Posterior cingulate gyrus (tissue), 11 donors: ENCODE measurements around the gene NYNRIN.
"Not testable (repeated sequence)": the region's sequence is repeated elsewhere in the genome, so short reads cannot be mapped to it uniquely, and the experiment has no call there.

ENCODE experiments used
- DNase-seq, 10 donors: peaks; one replicate each; pipeline versions ENCODE4 v3.0.0 to v3.0.0-alpha.2; 2020 to 2021; ENCODE audit warnings: mixed read lengths in 3 of 10
- intact Hi-C: fragments of 100-400 bp; cut with DNase I; formaldehyde crosslinking; loops from one replicate; pipeline ENCODE4 v1.15.1; 2023

Gene NYNRIN

DNA sequence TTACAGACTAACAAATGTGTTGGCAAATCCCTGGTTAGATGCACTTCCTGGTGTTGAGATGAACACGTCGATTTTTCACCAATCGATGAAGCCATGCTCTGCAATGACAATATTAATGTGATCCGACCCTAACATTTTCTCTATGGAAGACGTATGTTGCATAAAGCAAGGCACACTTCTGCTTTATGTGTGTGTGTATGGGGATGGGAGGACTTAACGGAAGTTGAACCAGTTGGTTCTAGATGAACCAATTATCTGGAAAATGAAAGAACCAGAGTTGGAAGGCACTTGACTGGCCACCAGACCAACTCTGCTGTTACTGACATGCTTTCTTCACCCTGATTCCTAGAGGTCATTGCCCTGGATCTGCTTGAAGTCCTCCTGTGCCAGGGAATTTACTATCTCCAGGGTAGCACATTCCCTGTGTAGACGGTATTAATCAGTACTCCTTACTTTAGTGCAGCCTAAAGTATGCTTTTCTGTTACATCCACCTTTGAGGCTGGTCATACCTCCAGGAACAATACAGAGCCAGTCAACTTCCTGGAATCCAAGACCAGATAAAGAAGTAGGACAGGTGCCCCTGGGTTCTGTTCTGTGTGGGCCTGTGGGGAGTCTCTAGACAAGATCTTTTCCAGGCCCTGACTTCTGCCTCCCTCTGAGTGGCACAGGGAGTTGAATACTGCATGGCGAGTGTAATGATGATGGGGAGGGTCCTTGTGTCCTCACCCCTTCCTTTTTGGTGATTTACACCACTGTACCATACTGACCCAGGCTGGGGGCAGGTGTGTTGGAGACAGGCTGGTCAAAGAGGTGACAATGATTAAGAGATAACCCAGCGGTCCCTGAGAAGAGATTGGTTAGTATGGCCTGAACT, 39.7 kb downstream of the NYNRIN start:
- no peak for DNase-seq

DNA sequence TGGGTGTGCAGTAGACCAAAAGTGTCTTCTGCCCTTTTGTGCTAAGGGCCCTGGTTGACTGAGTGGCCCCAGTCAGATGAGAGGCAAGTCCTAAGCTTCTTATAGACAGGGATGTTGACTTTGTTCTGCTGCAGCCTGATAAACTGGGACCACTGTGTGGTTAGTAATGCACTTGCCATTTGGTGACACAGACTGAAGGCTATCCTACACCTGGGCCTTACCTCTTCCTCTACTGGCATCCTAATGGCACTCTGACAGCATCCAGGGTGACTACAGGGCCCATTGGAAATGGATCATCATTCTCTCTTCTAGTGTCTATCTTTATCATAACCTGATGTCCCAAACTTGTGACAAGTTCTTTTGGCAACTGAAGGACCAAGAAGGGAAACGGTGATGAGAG, 40.5 kb downstream of the NYNRIN start:
- intact Hi-C loops, result loop anchor here (10.0 kb wide), 1 partner anchor 194 kb away; the partner anchor contains the start of gene TINF2
- no peak for DNase-seq

More for the DNA sequence above, 39.7 kb downstream of the NYNRIN start:
- intact Hi-C loops, result loop anchor here (10.0 kb wide), 1 partner anchor 194 kb away; the partner anchor contains the start of gene TINF2

DNA sequence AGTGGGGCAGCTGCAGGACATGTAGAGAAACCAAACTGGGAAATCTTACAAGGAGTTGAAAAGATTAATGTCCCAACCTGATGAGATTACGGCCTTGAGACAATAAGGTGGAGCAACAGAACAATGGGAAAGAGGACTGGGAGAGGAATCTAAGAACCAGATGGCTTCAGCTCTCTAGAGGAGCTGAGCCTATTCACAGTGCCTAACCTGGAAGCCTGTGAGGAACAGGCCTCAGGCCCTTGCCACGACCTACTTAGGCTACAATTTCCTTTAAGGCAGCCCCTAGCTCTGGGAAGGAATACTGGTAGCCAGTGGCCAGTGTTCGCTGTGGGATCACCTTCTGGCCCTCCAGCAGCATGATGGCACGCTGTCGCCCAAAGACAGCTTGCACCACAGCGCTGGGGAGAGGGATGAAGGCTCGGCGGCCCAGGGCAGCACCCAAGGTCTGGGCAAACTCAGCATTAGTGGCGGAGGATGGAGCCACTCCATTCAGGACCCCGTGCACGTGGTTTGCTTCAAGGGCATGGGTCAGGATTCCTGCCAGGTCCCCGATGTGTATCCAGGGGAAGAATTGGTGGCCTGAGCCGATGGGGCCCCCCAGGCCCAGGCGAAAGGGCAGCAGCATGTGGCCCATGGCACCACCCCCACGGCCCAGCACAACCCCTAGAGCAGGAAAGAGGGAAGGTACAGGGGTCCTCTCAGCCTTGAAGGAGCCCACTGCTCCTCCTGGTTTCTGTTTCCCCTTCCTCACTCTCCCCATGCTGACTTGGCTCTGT, 41.2 kb downstream of the NYNRIN start:
- intact Hi-C loops, result loop anchor here (10.0 kb wide), 1 partner anchor 195 kb away; the partner anchor contains the start of gene TINF2
- no peak for DNase-seq

DNA sequence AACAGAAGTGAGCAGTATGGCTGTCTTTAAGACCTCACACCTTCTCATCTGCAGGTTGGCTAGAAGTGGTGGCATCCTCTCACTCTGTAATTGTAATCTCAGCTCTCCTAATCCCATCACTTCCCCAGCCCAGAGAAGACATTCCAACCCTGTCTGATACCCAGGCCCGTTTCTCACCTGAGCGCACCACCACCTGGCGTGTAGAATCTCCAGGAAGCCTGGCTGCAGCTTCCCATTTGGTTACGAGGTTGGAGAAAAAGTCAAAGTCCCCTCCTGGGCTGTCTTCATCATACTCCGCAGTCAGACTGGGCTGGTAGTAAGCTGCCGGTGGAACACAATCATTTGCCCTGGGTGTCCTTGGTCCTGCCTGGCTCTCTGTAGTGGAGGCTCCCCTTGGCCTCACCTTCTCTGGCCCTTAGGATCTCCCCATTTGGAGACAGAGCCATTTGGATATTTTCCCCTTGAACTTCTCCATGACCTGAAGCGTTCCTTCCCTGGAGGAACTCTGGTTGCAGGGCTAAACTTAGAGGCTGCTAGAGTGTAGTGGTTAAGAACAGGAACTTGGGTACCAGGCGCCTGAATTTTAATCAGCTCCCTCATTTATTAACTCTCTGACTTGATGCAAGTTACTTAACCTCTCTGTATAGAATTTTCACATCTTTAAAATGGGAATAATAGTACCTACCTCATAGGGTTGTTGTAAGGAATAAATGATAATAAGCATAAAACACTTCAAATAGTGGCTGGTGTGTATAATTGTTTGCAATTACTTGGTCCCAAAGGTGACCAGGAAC, 42.0 kb downstream of the NYNRIN start:
- no peak for DNase-seq
- intact Hi-C loops, result no loop called here

DNA sequence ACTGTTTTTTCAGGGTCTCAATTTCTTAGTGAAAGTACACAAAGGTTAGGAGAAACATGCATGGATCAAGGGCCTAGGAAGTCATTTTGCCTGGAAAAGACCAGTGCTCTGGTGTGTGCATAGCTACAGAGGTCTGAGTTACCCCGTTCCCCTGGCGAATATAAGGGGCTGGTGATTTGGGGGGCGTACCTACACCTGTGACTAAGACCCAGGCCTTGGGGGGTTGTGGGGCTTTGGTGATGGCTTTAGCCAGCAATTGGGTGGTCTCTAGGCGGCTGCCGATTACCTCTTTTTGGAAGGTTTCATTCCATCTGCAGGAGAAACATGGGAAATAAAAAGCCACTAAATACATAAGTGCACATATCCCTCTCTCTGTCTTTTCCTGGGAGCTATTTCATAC, 42.7 kb downstream of the NYNRIN start:
- intact Hi-C loops, result no loop called here
- no peak for DNase-seq

DNA sequence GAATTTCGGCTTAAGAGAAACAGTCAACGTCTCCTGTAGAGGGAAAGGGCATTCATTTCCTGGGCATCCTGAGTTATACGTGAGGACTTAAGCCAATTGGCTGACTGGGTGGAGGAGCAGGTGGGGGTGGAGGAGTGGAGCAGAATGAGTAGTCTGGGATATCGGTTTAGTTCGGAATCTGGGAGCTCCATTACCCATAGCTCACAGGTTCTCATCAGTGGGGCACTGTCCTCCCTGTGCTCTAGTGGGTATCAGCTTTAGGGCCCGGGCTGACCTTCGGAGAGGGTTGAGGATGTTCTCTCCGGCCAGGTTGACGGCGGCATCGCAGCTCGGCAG, 43.1 kb downstream of the NYNRIN start:
- no peak for DNase-seq
- intact Hi-C loops, result no loop called here

DNA sequence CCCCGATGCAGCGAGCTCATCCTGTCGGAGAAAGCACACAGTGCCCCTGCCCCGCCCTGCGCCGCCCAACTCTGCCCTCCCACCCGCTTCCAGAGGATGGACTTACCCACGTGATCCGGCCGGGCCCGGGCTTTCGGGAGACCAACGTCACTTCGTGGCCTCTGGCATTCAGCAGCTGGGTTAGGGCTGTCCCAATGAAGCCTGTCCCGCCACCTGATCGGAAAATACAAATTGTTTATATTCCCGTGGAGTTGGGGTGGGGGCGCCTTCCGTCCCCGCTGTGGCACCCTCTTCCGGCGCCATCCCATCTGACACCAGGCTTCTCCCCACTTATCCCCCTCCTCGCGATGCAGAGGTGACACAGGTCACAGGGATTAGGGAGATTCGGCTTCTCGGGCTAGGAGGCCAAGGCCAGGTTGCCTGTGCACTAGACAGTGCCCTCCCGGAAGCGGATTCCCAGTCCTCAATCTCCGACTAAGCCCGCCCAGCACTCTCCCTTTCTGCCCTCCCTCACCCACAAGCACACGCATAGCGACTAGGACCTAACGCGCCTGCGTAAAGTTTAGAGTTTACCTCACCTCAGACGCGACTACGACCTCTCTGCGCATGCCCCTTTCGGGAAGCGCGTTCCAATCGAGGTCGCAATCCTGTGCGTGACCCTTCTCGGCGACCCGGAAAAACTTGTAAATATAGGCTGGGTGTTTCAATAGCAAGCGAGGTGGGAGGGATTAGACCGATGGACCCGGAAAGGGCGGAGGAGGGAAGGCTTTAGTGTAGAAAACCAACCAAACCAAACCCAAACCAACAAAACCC, 43.6 kb downstream of the NYNRIN start, which contains the start of gene SDR39U1:
TSS of gene SDR39U1 (minus strand) at position 537 of the 813 bp plus-strand sequence. CDS start at position 530, 7 bp downstream.
- intact Hi-C loops, result no loop called here
- peak; percentile 90 to 99 (median 96) for DNase-seq

DNA sequence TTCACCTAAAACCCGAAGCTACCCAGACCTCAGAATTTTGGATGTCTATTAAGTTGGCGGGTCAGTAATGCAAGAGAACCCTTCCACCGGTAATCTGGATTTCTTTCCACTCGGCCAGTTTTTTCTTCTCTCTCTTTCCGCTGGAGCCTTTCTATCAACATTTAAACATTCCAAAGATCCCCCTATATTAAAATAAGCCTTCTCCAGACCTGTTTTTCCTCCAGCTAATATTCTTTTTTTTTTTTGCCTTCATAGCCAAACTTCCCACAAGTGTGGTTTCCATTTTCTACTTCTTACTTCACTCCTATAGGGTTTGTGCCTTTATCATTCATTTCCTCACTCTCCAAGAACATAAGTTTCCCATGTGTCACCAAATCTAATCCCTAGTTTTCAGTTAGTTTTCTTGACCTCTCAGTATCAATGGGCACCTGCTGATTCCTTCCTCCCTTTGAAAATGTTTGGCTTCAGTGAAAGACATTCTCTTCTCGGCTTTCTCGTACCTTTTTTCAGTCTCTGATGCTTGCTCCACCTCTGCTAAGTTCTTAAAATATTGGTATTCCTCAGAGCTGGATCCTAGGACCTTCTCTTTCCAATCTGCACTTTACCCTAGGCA, 44.4 kb downstream of the NYNRIN start:
- no peak for DNase-seq
- intact Hi-C loops, result no loop called here

DNA sequence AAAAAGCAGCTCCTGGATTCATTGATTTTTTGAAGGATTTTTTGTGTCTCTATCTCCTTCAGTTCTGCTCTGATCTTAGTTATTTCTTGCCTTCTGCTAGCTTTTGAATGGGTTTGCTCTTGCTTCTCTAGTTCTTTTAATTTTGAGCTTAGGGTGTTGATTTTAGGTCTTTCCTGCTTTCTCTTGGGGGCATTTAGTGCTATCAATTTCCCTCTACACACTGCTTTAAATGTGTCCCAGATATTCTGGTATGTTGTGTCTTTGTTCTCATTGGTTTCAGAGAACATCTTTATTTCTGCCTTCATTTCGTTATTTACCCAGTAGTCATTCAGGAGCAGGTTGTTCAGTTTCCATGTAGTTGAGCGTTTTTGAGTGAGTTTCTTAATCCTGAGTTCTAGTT, 52.0 kb downstream of the NYNRIN start:
- DNase-seq, intact Hi-C loops: not testable (repeated sequence)

DNA sequence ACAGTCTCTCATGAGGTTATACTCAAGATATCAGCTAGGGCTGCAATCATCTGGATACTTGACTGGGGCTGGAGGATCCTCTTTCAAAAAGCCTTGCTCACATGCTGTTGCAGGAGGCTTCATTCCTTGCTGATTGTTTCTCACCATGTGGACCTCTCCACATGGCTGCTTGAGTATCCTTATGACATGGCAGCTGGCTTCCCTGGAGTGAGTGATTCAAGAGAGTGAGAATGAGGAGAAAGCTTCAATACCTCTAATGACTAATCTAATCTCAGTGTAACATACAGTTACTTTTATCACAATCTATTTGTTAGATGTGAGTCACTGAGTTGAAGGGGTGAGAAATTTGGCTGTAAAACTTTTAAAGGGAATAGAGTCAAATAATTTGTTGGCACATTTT, 58.2 kb downstream of the NYNRIN start:
- intact Hi-C loops, result no loop called here
- no peak for DNase-seq

DNA sequence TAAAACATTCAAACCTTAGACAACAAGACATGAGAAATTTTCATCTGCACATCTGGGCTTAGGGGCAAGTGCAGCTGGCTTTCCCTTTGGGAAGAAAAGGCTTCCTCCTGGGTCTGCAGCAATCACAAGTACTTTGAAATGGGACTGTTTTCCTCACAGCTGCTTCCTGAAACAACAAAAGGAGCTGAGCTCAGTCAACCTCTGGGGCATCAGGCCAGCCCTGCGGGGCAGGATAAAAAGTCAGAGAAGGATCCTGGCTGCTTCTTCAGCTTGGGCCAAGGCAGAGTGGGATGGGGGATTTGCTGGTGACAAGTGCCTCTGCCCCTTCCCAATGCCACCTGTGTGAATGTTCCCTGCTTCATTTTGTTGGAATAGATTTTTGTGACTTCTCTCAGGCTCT, 59.9 kb downstream of the NYNRIN start:
- intact Hi-C loops, result no loop called here
- no peak for DNase-seq

DNA sequence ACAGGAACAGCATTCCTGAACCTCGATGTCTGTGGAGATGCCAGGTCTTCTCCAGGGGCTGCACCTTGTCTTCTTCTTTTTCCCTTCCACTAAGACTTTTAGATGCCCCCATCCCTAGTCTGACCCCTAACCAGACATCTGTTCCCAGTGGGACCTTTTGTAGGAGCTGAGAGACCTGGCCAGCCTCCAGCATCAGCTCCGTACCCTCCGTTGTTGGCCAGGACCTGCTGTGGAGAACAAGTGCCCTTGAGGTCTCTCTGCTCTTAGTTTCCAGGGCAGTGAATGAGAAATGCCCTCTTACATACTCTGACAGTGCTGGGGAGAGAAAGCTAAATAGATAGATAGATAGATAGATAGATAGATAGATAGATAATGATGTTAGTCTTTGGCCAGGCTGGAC, 60.5 kb downstream of the NYNRIN start:
- no peak for DNase-seq
- intact Hi-C loops, result no loop called here

DNA sequence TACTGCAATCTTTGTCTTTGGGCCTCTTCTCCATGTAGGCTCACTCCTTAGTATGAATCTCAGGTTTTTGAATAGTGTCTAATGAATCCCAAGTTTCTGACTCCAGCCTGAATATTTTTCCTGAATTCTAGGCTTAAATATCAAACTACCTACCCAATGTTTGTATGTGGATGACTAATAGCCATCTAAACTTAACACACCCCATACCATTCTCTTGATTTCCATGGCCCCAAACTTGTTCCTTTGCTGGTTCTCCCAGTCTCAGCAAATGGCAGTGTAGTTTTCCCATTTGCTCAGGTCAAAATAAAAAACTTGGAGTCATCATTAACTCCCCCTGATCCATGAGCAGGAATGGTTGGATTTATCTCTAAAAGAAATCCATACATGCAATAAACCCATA, 62.5 kb downstream of the NYNRIN start:
- no peak for DNase-seq

DNA sequence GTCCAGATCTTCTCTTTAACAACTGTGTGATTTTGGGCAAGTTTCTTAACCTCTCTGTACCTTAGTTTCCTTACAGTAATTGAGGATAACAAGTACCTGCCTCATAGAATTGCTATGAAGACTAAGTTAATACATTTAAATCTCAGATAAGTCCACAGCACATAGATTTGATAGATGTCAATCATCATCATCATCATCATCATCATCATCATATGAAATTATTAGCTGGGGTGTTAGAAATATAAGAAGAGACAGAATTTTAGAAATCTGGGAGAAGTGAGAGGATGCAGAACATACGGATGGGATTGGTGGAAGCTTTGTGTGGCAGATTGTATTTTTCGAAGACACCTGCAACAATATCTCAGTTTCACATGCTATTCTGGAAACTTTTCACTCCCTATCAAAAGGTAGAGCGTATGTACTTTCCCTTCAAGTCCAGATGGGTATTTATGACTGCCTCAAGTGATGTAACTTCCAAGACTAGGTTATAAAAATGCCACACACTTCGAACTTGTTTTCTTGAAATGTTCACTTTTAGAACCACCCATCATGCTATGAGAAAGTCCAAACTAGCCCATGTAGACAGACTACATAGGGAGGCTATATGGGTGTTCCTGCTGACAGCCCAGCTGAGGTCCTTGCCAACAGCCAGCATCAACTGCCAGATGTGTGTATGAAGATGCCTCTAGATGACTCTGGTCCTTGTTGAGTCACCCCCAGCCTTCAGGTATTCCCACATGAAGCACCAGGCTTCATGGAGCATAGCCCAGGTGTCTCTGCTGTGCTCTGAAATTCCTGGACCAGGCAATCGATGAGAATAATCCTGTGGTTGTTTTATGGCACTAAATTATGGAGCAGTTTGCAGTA, 64.4 kb downstream of the NYNRIN start:
- intact Hi-C loops, result no loop called here
- no peak for DNase-seq

More for the DNA sequence above, 62.5 kb downstream of the NYNRIN start:
- intact Hi-C loops, result no loop called here

DNA sequence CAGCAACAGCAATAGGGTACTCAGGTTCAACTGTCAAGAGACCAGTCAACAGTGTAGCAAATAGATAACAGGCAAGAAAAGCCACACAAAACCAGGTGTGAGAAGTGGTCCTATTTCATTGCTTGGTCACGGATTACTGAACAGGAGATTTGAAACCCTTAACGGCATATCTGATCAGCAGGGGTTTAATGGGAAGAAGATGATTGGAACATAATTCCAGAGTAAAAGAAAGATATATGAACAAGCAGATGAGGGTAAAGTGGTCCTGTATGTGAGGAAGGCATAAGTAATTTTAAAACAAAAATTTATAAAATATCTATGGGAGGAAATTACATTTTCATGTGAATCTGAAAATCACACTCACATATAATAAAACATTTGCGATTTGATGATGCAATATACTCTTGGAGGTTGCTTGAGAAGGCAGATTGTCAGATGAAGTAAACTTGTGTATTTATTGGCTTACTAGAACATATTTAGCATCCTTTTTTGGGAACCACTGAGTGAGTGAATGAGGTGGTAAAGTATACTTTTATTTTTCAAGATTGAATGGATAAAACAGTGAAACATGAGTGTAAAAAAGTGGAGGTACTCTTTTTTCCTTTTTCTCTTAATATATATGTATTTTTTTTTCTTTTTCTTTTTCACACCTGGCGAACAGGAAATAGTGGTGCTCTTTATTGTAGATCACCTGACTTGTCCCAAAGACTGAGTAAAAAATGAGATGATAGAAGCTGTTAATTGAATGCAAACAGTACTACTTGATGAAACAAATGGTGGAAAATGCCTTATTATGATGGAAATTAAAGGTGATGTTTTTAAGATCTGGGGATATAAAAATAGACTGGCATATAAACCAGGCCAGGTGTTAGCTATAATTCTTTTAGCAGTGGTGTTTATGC, 65.3 kb downstream of the NYNRIN start:
- intact Hi-C loops, result no loop called here
- DNase-seq, result no peak

DNA sequence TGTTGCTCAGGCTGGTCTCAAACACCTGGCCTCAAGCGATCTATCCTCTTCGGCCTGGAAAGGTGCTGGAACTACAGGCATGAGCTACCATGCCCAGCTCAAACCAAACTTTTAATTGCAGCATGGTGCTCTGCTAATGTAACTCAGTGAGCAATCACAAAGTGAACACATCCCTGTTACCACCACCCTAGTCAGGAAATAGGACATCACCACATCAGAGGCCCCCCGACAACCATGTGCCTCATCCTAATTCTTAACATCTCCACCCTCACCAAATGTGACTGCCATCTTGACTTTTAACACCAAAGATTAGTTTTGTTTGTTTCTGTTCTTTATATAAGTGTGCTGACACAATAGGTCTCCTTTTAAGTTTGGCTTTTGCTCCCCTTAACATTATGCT, 66.6 kb downstream of the NYNRIN start:
- DNase-seq, result no peak
- intact Hi-C loops, result no loop called here

DNA sequence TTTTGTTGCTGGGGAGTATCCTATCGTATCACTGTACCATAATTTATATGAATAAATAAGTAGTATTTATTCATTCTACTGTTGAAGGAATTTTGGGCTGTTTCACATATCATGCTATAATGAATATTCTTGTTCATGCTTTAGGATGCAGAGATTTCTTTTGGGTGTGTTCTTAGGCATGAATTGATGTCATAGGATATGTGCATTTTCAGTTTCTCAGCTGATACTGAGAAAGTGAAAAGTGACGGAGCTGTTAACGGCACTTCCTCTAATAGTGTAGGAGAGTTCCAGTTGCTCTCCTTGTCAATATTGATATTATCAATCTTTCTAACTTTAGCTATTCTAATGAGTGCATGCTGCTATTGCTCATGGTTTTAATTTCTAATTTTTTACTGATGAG, 67.0 kb downstream of the NYNRIN start:
- intact Hi-C loops, result no loop called here
- DNase-seq, result no peak
